Mucosa of descending colon (tissue), 3 donors: ENCODE results near the gene ELP5. TPM values are rescaled to one million over a fixed set of nuclear protein-coding genes. Genes with fewer than 3 reads are reported as not detected.

Source experiments
- microRNA-seq: library from miRNA; unstranded; fragments of <30 nt; microRNA quantifications from one replicate; pipeline ENCODE4, GENCODE V29; 2019
- total RNA-seq, 3 donors: library from RNA; stranded (reverse); fragmentation: NEBNext Ultra II Directional in 2 of 3; extraction: Animal tissue kit (Norgen Biotek cat#: 25700) in 2 of 3; gene quantifications; one replicate each; pipeline versions ENCODE4 v1.2.1 to v1.2.4, GENCODE V29; 2021 to 2023
- donor health status: DM: no; HTN: no; CAD: no; lungs with moderate emphysema.
- donor health status: DM: no; HTN: no; CAD: no.
- donor health status: DM: no; HTN: yes; CAD: no.

The ELP5 gene
- total RNA-seq, 3 donors from 2014 or later, result 34.9 to 45.6 (median 42.2) TPM

Small RNAs within 50 kb of the gene (microRNA-seq; reads per million reads assigned to microRNA genes)
- gene MIR324, result 884 reads per million, percentile 82 among the genes with 10 or more reads in this experiment

Other genes with a start within 250 kb of the ELP5 start
- gene RNASEK, start 239.6 kb upstream of the ELP5 start, total RNA-seq, result 100 to 1,000 TPM; 169 to 201 (median 185) TPM
- gene BCL6B, start 229.2 kb upstream of the ELP5 start, total RNA-seq, result 1 to 10 TPM; 2.5 to 9.2 (median 2.8) TPM
- gene SLC16A13, start 216.2 kb upstream of the ELP5 start, total RNA-seq, result 1 to 10 TPM; 3.8 to 7.3 (median 6.6) TPM
- 1 to 10 TPM in 2 of 3 donors, under 1 TPM in 1; 0.55 to 1.7 (median 1.3) TPM for gene SLC16A11, start 208.1 kb upstream of the ELP5 start, total RNA-seq
- gene CLEC10A, start 172.0 kb upstream of the ELP5 start, total RNA-seq, result 10 to 100 TPM in 1 of 3 donors, 1 to 10 TPM in 2; 3.1 to 15.1 (median 8.9) TPM
- gene ASGR2, start 137.4 kb upstream of the ELP5 start, total RNA-seq, result under 1 TPM in 1 of 3 donors, not detected in 2; 0.96 TPM
- gene ASGR1, start 72.8 kb upstream of the ELP5 start, total RNA-seq, result 1 to 10 TPM in 2 of 3 donors, under 1 TPM in 1; 0.35 to 1.6 (median 1.2) TPM
- 10 to 100 TPM in 1 of 3 donors, 1 to 10 TPM in 2; 4.1 to 34.5 (median 6.6) TPM for gene DLG4, start 32.4 kb upstream of the ELP5 start, total RNA-seq
- gene ACADVL, start 32.3 kb upstream of the ELP5 start, total RNA-seq, result 1,000 to 10,000 TPM in 1 of 3 donors, 100 to 1,000 TPM in 2; 729 to 1,007 (median 804) TPM
- 10 to 100 TPM; 33.4 to 52.0 (median 36.0) TPM for gene DVL2, start 17.7 kb upstream of the ELP5 start, total RNA-seq
- gene PHF23, start 12.8 kb upstream of the ELP5 start, total RNA-seq, result 10 to 100 TPM; 36.0 to 49.8 (median 36.8) TPM
- 100 to 1,000 TPM; 424 to 499 (median 484) TPM for gene GABARAP, start 9.8 kb upstream of the ELP5 start, total RNA-seq
- 100 to 1,000 TPM; 117 to 123 (median 117) TPM for gene CTDNEP1, start 481 bp upstream of the ELP5 start, total RNA-seq
- 1,000 to 10,000 TPM in 1 of 3 donors, 100 to 1,000 TPM in 2; 586 to 1,244 (median 934) TPM for gene CLDN7, start 10.3 kb downstream of the ELP5 start, total RNA-seq
- gene SLC2A4, start 29.5 kb downstream of the ELP5 start, total RNA-seq, result 10 to 100 TPM in 1 of 3 donors, 1 to 10 TPM in 2; 5.3 to 78.2 (median 6.1) TPM
- gene YBX2, start 42.4 kb downstream of the ELP5 start, total RNA-seq, result 10 to 100 TPM; 17.9 to 71.4 (median 37.8) TPM
- 100 to 1,000 TPM; 281 to 492 (median 313) TPM for gene EIF5A, start 55.4 kb downstream of the ELP5 start, total RNA-seq
- gene GPS2, start 63.1 kb downstream of the ELP5 start, total RNA-seq, result 10 to 100 TPM; 68.1 to 89.8 (median 83.2) TPM
- gene NEURL4, start 77.1 kb downstream of the ELP5 start, total RNA-seq, result 10 to 100 TPM; 39.0 to 59.1 (median 44.9) TPM
- 10 to 100 TPM in 2 of 3 donors, 1 to 10 TPM in 1; 9.2 to 16.5 (median 11.2) TPM for gene ACAP1, start 84.3 kb downstream of the ELP5 start, total RNA-seq
- 10 to 100 TPM in 1 of 3 donors, 1 to 10 TPM in 2; 8.2 to 10.3 (median 8.5) TPM for gene KCTD11, start 99.9 kb downstream of the ELP5 start, total RNA-seq
- under 1 TPM in 1 of 3 donors, not detected in 2; 0.26 TPM for gene TMEM95, start 102.9 kb downstream of the ELP5 start, total RNA-seq
- 10 to 100 TPM; 16.4 to 29.5 (median 20.7) TPM for gene TNK1, start 128.9 kb downstream of the ELP5 start, total RNA-seq
- gene PLSCR3, start 142.3 kb downstream of the ELP5 start, total RNA-seq, result 10 to 100 TPM in 2 of 3 donors, 1 to 10 TPM in 1; 5.5 to 21.6 (median 16.4) TPM
- 10 to 100 TPM; 51.9 to 85.1 (median 64.9) TPM for gene TMEM256, start 151.9 kb downstream of the ELP5 start, total RNA-seq
- 10 to 100 TPM in 1 of 3 donors, 1 to 10 TPM in 2; 2.9 to 38.0 (median 6.7) TPM for gene NLGN2, start 155.6 kb downstream of the ELP5 start, total RNA-seq
- not detected for gene SPEM1, start 168.1 kb downstream of the ELP5 start, total RNA-seq
- not detected for gene SPEM2, start 173.4 kb downstream of the ELP5 start, total RNA-seq
- gene SPEM3, start 176.6 kb downstream of the ELP5 start, total RNA-seq, result not detected
- 10 to 100 TPM in 2 of 3 donors, 1 to 10 TPM in 1; 8.8 to 22.5 (median 16.4) TPM for gene TMEM102, start 183.2 kb downstream of the ELP5 start, total RNA-seq
- 1 to 10 TPM; 1.4 to 3.0 (median 2.2) TPM for gene FGF11, start 187.3 kb downstream of the ELP5 start, total RNA-seq
- 1 to 10 TPM; 6.0 to 8.3 (median 7.7) TPM for gene CHRNB1, start 192.8 kb downstream of the ELP5 start, total RNA-seq
- gene ZBTB4, start 227.4 kb downstream of the ELP5 start, total RNA-seq, result 10 to 100 TPM; 16.6 to 93.9 (median 18.5) TPM
- gene SLC35G6, start 229.2 kb downstream of the ELP5 start, total RNA-seq, result not detected
- 100 to 1,000 TPM; 101 to 124 (median 118) TPM for gene POLR2A, start 232.2 kb downstream of the ELP5 start, total RNA-seq